Activated CD8-positive, alpha-beta T cell treated with anti-CD3 and anti-CD28 coated beads, Interleukin-2, amount 10 ng/mL, durations not matched to agents 7 days and 5 days (primary cell): ENCODE data around the gene ELP2. TPM values are rescaled to one million over a fixed set of nuclear protein-coding genes. Genes with fewer than 3 reads are reported as not detected.
A peak's percentile ranks its signal among the peaks of the same experiment; 100 is the strongest.
"Not testable (repeated sequence)": the region's sequence is repeated elsewhere in the genome, so short reads cannot be mapped to it uniquely, and the experiment has no call there.

ENCODE experiments used
- ATAC-seq: fragments of 150-1000 bp; cut with Tn5 transposase; one replicate; pipeline ENCODE4 v1.10.0; 2021; ENCODE audit warnings: moderate library complexity
- CTCF ChIA-PET: fragments of 350-600 bp; sonication (Branson Sonifier 250); formaldehyde crosslinking; loops from one replicate; lab custom pipeline; 2021; ENCODE audit warnings: antibody characterized with exemption; lab: Charles Lee
- POLR2A ChIA-PET: fragments of 350-600 bp; sonication (Branson Sonifier 250); formaldehyde crosslinking; loops from one replicate; lab custom pipeline; 2021; ENCODE audit warnings: antibody characterized with exemption; lab: Charles Lee
- DNase-seq: peaks from one replicate; pipeline ENCODE4 v3.0.0-alpha.2; 2020
- H3K27ac Mint-ChIP-seq: one replicate; pipeline ENCODE4 v1.8.0; 2021; ENCODE audit warnings: mild to moderate bottlenecking, mixed read lengths
- H3K27me3 Mint-ChIP-seq: one replicate; pipeline ENCODE4 v1.8.0; 2021; ENCODE audit warnings: low read depth, mixed read lengths
- H3K36me3 Mint-ChIP-seq: one replicate; pipeline ENCODE4 v1.8.0; 2021; ENCODE audit warnings: low read depth, mixed read lengths
- H3K4me1 Mint-ChIP-seq: one replicate; pipeline ENCODE4 v1.8.0; 2021; ENCODE audit warnings: low read depth, mixed read lengths
- H3K4me3 Mint-ChIP-seq: one replicate; pipeline ENCODE4 v1.8.0; 2021; ENCODE audit warnings: mild to moderate bottlenecking, mixed read lengths
- H3K9me3 Mint-ChIP-seq: one replicate; pipeline ENCODE4 v1.8.0; 2022; ENCODE audit warnings: mixed read lengths; ENCODE audit not compliant: insufficient read depth
- total RNA-seq, 2 experiments: library from RNA; stranded (reverse); gene quantifications; one replicate each; pipeline ENCODE4 v1.2.3, GENCODE V29; 2021

ELP2 gene
- total RNA-seq, 2 experiments from 2014 or later: 57.6 to 60.1 TPM

DNA sequence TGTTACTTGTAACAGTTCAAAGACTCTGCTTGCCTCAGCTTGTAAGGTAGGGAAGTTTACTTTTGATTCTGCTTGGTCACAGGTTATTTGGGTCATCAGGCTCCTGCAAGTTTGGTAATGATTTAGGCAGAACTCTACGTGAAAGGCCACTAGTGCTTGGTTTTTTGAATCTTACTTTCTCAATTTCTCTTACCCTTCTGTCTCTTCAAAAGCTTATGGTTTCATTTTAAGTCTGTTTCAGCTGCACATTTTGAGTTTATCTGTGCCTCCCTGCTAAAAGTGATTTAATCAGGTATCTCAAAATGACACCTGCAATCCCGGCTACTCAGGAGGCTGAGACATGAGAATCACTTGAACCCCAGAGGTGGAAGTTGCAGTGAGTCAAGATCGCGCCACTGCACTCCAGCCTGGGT lies 31.3 kb downstream of the ELP2 start:
- ATAC-seq: no peak
- Mint-ChIP-seq H3K9me3 (no peaks in the 10 kb centered on the region), H3K27me3 (no peaks in the 10 kb centered on the region), H3K36me3 (peaks cover 59% of the 10 kb centered on the region), H3K27ac (no peak overlapping the region), H3K4me3 (no peak overlapping the region), H3K4me1 (peaks cover 3% of the 10 kb centered on the region)
- ChIA-PET CTCF (interaction anchor here (0.7 kb wide), 2 partner anchors 14 to 143 kb away, joined by 3 to 4 read pairs; no protein-coding TSS in a partner anchor), POLR2A (interaction anchor here (0.7 kb wide), 1 partner anchor 10 kb away, joined by 4 read pairs; no protein-coding TSS in a partner anchor)
- no peak for DNase-seq

DNA sequence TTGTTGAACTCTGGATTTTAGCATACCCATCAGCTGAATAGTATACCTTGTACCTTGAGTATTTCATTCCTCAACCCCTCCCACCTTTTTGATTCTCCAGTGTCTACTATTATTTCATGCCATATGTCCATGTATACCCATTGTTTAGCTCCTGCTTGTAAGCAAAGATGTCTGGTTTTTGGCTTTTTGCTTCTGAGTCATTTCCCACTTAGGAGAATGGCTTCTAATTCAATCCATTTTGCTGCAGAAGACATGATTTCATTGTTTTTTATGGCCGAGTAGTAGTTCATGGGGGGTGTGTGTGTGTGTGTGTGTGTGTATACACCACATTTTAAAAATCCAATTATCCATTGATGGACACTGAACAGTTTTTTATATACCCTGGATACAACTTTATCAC lies 33.3 kb downstream of the ELP2 start:
- Mint-ChIP-seq H3K9me3 (no peaks in the 10 kb centered on the region), H3K27me3 (no peaks in the 10 kb centered on the region), H3K4me3 (no peak overlapping the region), H3K36me3 (peaks cover 55% of the 10 kb centered on the region), H3K4me1 (peaks cover 3% of the 10 kb centered on the region), H3K27ac (no peak overlapping the region)
- ChIA-PET CTCF (no interaction called here), POLR2A (no interaction called here)
- ATAC-seq (no peak), DNase-seq (no peak)

DNA sequence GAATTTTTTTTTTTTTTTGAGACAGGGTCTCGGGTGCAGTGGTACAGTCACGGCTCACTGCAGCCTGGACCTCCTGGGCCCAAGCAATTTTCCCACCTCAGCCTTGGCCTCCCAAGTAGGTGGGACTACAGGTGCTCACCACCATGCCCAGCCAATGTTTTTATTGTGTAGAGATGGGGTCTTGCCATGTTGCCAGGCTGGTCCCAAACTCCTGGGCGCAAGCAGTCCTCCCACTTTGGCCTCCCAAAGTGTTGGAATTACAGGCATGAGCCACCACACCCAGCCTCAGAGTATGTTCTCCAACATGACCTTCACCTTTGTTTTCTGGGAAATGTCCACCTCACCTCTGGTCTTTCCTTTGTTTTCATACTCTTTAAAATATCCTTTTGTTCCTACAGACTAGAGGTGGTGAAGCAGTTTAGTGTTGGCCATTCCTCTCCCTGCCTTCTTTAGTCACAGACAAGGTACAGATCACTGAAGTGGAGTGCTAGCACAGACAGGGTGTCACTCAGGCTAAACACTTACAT lies 38.1 kb downstream of the ELP2 start:
- no peak for DNase-seq
- ATAC-seq: no peak
- Mint-ChIP-seq H3K9me3 (no peaks in the 10 kb centered on the region), H3K4me1 (no peaks in the 10 kb centered on the region), H3K36me3 (peaks cover 42% of the 10 kb centered on the region), H3K27me3 (no peaks in the 10 kb centered on the region), H3K4me3 (no peak overlapping the region), H3K27ac (no peak overlapping the region)
- ChIA-PET POLR2A (no interaction called here), CTCF (no interaction called here)

DNA sequence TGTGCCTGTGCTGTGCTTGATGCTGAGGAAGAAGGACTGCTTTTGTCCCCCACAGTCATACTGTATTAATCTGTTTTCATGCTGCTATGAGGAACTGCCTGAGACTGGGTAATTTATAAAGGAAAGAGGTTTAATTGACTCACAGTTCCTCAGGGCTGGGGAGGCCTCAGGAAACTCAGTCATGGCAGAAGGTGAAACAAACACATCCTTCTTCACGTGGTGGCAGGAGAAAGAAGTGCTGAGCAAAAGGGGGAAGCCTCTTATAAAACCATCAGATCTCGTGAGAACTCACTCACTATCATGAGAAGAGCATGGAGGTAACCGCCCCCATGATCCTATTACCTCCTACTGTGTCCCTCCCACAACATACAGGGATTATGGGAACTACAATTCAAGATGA lies 38.6 kb downstream of the ELP2 start:
- CTCF ChIA-PET, ATAC-seq, POLR2A ChIA-PET, H3K27me3 Mint-ChIP-seq, H3K4me3 Mint-ChIP-seq, H3K4me1 Mint-ChIP-seq, DNase-seq, H3K9me3 Mint-ChIP-seq: not testable (repeated sequence)
- peaks cover 38% of the 10 kb centered on the region for H3K36me3 Mint-ChIP-seq
- H3K27ac Mint-ChIP-seq: peak overlapping the region; percentile 30

DNA sequence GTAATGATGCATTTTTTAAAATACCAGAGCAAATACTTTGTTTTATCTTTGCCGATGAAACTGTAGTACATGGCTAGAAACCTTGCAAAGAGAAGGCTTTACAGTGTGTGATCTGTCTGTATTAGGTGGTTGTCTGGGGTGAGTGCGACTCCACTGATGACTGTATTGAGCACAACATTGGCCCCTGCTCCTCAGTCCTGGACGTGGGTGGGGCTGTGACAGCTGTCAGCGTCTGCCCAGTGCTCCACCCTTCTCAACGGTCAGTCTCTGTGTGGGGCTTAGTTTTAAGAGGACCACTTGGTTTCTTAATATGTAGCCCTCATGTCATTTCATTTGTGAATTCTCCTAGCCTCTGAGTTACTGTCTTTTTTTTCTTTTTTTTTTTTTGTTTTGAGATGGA lies 40.2 kb downstream of the ELP2 start:
- ChIA-PET POLR2A (no interaction called here), CTCF (no interaction called here)
- H3K9me3 Mint-ChIP-seq: no peaks in the 10 kb centered on the region
- ATAC-seq (no peak), DNase-seq (no peak)
- H3K27ac Mint-ChIP-seq: no peak overlapping the region
- H3K27me3 Mint-ChIP-seq: no peaks in the 10 kb centered on the region
- peaks cover 39% of the 10 kb centered on the region for H3K36me3 Mint-ChIP-seq
- H3K4me1 Mint-ChIP-seq: no peaks in the 10 kb centered on the region
- H3K4me3 Mint-ChIP-seq: no peak overlapping the region

DNA sequence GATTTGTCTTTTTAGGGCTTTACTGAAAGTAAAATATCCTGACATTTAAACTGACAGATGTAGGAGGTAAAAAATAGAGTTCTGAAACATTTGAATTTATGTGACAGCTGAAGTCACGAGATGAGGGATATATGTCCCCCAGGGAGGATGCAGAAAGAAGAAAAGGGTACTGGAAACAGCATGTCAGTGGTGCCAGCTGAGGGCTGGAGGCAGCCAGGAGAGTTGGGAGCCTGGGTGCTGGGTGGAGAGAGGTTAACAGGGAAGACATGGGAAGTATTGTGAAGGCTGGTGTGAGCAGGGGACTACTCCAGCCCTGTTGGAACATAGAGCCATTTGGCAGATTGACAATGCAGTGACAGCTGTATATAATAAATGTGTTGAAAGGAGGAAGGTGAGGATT lies 45.8 kb downstream of the ELP2 start:
- H3K4me3 Mint-ChIP-seq: no peak overlapping the region
- no peak overlapping the region for H3K27ac Mint-ChIP-seq
- ChIA-PET CTCF (interaction anchor here (0.8 kb wide), 1 partner anchor 9 kb away, joined by 3 read pairs; no protein-coding TSS in a partner anchor), POLR2A (interaction anchor here (1.2 kb wide), 1 partner anchor 13 kb away, joined by 4 read pairs; no protein-coding TSS in a partner anchor)
- peaks cover 18% of the 10 kb centered on the region for H3K4me1 Mint-ChIP-seq
- H3K27me3 Mint-ChIP-seq: no peaks in the 10 kb centered on the region
- DNase-seq (no peak), ATAC-seq (no peak)
- H3K9me3 Mint-ChIP-seq: no peaks in the 10 kb centered on the region
- H3K36me3 Mint-ChIP-seq: peaks cover 33% of the 10 kb centered on the region

DNA sequence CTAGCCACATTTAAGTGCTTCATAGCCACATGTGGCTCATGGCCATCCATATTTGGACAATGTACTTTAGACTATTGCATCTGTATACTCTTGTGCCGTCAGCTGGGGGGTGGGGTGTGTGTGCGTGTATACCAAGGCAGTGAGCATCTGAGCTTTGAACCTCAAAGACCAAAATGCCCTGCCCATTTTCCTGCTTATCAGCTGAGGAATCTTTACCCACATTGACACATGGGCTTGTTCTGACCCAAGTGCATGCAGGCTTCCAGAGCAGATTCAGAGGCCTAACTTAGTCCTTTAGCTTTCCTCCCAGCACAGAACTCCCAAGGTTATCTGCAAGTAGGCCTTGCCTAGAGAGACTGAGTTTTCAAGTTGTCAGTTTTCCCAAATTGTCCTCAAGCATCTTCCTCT lies 46.5 kb downstream of the ELP2 start:
- ATAC-seq (no peak), DNase-seq (no peak)
- Mint-ChIP-seq H3K27me3 (no peaks in the 10 kb centered on the region), H3K27ac (no peak overlapping the region), H3K36me3 (peaks cover 29% of the 10 kb centered on the region), H3K4me1 (peaks cover 18% of the 10 kb centered on the region), H3K4me3 (no peak overlapping the region), H3K9me3 (no peaks in the 10 kb centered on the region)
- CTCF ChIA-PET: interaction anchor here (0.8 kb wide), 1 partner anchor 9 kb away, joined by 3 read pairs; no protein-coding TSS in a partner anchor
- POLR2A ChIA-PET: no interaction called here

DNA sequence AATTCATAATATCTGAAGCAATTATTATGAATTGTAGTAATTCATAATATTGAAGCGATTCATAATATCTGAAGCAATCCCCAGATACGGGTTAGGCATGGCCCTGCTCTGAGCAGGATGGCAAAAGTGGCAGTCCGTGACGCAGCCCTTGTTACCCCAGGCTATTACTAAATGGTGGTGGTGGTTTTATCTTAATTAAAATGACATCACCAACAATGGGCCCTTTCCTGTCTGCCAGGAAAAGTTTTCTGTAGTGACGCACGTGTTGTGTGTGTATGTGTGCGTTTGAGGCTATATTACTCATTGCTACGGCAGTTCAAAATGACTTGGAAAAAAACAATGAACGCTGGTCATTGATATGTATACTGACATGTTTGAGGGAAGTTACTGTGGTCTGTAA lies 47.0 kb downstream of the ELP2 start:
- ATAC-seq (no peak), DNase-seq (no peak)
- ChIA-PET CTCF (no interaction called here), POLR2A (no interaction called here)
- H3K4me1 Mint-ChIP-seq: peaks cover 18% of the 10 kb centered on the region
- H3K27ac Mint-ChIP-seq: no peak overlapping the region
- H3K27me3 Mint-ChIP-seq: no peaks in the 10 kb centered on the region
- H3K36me3 Mint-ChIP-seq: peaks cover 27% of the 10 kb centered on the region
- no peaks in the 10 kb centered on the region for H3K9me3 Mint-ChIP-seq
- H3K4me3 Mint-ChIP-seq: no peak overlapping the region

DNA sequence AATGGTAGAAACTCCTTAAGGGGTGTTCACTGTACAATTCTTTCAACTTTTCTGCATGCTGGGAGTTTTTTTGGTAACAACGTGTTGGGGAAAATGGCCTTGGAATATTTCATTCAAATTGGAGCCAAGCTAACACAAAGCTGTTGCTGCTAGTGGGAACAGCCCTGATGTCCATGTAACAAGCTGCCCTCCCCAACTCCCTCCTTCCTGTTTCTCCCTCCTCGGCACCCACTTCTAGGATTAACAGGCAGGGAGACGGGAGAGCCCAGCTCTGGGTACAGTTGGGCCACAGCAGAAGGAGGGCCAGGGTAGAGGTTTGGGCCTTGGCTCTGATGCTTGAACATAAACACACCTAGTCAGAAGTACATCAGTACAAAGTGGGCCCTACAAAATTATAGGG lies 48.2 kb downstream of the ELP2 start:
- DNase-seq (no peak), ATAC-seq (no peak)
- peaks cover 18% of the 10 kb centered on the region for H3K4me1 Mint-ChIP-seq
- H3K27ac Mint-ChIP-seq: no peak overlapping the region
- ChIA-PET CTCF (no interaction called here), POLR2A (no interaction called here)
- no peak overlapping the region for H3K4me3 Mint-ChIP-seq
- no peaks in the 10 kb centered on the region for H3K27me3 Mint-ChIP-seq
- peaks cover 24% of the 10 kb centered on the region for H3K36me3 Mint-ChIP-seq
- no peaks in the 10 kb centered on the region for H3K9me3 Mint-ChIP-seq

DNA sequence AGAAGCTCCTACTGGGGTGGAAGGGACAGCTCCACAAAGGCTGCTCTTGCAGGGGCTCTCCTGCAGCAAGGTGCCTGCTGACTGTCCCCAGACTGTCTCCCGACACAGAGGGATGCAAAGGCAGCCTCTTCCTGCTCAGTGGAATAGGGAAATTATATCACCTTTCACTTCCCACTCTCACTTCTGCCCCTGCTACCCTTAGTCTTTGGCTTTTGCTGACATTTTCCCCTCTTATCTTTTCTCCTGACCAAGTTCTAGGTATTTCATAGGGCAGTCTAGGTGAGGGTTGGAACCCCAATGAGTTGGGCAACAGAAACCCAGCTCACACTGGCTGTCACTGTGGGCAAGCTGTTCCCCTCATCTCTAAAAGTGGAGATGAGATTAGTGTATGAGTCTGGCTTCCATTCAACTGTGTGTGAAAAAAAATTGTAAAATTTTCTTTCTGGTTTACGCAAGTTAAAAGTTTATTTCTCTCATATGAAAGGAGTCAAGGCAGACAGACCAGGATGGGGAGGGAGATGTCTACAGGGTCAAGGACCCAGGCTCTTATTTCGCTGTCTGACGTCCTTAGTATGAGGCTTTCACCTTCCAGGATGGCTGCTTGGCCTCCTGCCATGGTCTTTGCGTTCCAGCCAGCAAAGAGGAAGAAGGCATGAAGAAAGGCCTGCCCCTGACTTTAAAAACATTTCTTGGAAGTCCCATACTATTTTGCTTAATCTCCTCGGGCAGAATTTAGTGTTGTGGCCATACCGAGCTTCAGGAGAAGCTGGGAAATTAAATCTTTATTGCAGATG lies 50.1 kb downstream of the ELP2 start:
- CTCF ChIA-PET: no interaction called here
- H3K4me1 Mint-ChIP-seq: peaks cover 18% of the 10 kb centered on the region
- no peaks in the 10 kb centered on the region for H3K27me3 Mint-ChIP-seq
- no peak overlapping the region for H3K4me3 Mint-ChIP-seq
- H3K36me3 Mint-ChIP-seq: peaks cover 19% of the 10 kb centered on the region
- ATAC-seq (peak; percentile 35), DNase-seq (no peak)
- POLR2A ChIA-PET: no interaction called here
- no peaks in the 10 kb centered on the region for H3K9me3 Mint-ChIP-seq
- peak overlapping the region; percentile 26 for H3K27ac Mint-ChIP-seq

DNA sequence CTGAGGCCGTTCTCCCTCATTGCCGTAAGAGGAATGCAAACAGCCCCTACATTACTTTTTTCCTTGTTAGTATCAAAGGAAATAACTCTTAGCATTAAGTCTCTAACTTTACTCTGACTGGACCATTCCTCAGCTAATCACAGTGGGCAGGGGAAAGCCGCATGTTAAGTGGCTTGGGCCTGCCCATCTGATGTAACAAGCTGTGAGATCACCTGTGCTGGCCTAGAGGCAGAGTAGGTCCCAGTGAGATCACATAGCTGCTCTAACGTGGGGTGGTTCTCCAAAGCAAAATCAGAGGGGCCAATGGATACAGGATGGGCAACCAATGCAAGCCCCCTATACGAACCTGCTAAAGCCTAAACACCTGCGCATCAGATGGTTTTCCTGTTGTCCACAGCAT lies 51.7 kb downstream of the ELP2 start:
- ChIA-PET POLR2A (no interaction called here), CTCF (no interaction called here)
- peaks cover 11% of the 10 kb centered on the region for H3K36me3 Mint-ChIP-seq
- ATAC-seq (no peak), DNase-seq (no peak)
- H3K9me3 Mint-ChIP-seq: no peaks in the 10 kb centered on the region
- peaks cover 2% of the 10 kb centered on the region for H3K27me3 Mint-ChIP-seq
- H3K4me1 Mint-ChIP-seq: peaks cover 9% of the 10 kb centered on the region
- H3K4me3 Mint-ChIP-seq: no peak overlapping the region
- H3K27ac Mint-ChIP-seq: no peak overlapping the region

DNA sequence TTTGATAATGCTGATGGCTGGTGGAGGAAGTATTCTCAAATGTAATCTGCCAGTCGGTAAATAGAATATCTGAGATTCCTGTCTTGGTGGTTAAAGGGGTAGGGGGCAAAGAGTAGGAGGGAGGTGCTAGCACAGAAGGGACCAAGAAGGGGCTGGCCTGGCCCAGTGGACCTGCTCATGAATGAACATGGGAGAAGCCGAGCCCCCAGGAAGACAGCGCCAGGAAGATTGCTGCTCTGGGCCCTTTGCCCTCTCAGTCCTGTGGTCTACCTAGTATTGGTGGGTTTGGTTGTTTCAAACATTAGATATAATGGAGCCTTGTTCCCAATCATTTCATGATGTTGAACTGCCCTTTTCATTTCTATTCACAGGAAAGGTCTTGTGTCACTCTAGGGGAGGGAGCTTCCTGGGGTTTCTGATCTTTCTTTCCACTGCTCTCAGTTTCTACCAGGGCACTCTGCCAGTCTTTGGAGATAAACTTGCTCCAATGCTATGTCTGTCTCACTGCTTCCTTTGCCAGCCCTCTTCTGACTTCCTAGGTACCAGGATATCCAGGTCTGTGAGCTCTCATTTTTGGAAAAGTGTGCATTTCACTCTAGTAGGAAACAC lies 52.3 kb downstream of the ELP2 start:
- Mint-ChIP-seq H3K27me3 (peaks cover 2% of the 10 kb centered on the region), H3K27ac (no peak overlapping the region), H3K9me3 (no peaks in the 10 kb centered on the region), H3K4me3 (no peak overlapping the region), H3K36me3 (peaks cover 6% of the 10 kb centered on the region), H3K4me1 (peaks cover 11% of the 10 kb centered on the region)
- ChIA-PET POLR2A (no interaction called here), CTCF (no interaction called here)
- DNase-seq (no peak), ATAC-seq (no peak)
